ENCODE results near the gene BCL2L14. TPM values are rescaled to one million over a fixed set of nuclear protein-coding genes. Genes with fewer than 3 reads are reported as not detected.

The BCL2L14 gene
- total RNA-seq, result not detected in 2 replicates
- 0.21 TPM for total RNA-seq (2013)
- 0.04 TPM in 1 of 2 replicates, not detected in the other for polyA plus RNA-seq
- not detected in 2 replicates for polyA minus RNA-seq

DNA sequence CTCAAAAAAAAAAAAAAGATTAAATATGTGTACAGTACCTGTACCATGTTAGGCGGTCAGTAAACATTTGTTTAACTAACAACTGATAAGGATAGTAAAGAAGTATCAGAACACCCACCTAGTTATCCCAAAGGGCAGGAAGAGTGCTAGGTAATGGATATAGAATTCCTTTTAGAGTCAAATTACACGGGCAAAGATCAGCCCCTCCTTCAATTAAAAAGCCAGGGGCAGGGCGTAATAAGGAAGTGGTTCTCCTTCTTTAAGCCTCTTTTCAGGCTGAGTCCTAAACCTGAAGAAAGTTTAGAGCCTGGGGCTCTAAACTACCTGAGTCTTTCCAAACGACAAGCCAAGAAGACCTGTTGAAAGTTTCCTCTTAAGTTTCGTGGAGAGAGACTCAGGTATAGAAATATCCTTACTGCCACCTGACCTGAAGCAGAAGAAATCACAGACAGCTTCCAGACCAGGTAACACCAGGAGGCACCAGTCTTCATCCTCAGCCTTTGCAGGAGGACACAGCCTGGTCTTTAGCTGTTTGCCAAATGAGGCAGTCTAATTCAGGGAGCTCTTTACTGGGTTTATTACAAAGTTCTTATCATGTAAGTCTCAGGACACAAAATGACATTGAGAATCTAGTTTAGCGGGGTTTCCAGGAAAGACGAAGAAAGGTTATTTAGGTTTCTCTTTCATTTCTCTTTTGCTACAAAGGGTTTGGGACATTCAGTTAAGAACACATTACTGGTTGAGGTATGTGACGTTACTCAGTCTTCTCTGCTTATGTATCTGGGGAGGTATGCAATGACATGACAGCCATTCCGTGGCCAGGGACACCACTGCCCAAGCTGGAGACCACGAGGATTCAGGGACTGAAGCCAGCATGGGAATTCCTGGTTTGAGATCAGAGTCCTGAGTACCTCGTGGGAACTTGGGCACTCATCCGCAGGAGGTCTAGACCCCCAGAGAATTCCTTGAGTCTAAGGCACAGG is at the start of gene BCL2L14:
Gene BCL2L14 (plus strand): TSS at position 266 of the 983 bp plus-strand sequence. CDS start 8,367 bp downstream, outside the sequence.
- Histone ChIP-seq H3K27me3 (replicated peaks in 1 of 4; ENCODE audit: control extremely low read depth in 1 of 4, control insufficient read depth in 3 of 4, insufficient read depth in 4 of 4, low read length in 3 of 4) (peaks cover 0 to 5% (median 0%) of the 10 kb centered on the region in 4 experiments), H3K79me2 (ENCODE audit: control insufficient read depth, insufficient read depth, low read length) (no peaks in the 10 kb centered on the region), H3K9ac (ENCODE audit: low read length) (peak within 1 kb of the TSS; percentile 65), H3K4me3 (ENCODE audit: control extremely low read depth in 1 of 5, extremely low read depth in 1 of 5, insufficient read depth in 1 of 5, low read depth in 2 of 5, low read length in 4 of 5) (peak within 1 kb of the TSS in 3 of 5 experiments; percentile 19 to 55 (median 38)), H3K36me3 (replicated peaks in 1 of 2; ENCODE audit: control extremely low read depth in 1 of 2, control insufficient read depth in 1 of 2, extremely low read depth in 1 of 2, insufficient read depth in 2 of 2, low read length in 1 of 2) (no peaks in the 10 kb centered on the region), H4K20me1 (ENCODE audit: control insufficient read depth, insufficient read depth, low read length, poor library complexity, severe bottlenecking) (no peaks in the 10 kb centered on the region), H3K27ac (ENCODE audit: low read length in 2 of 2) (no peak within 1 kb of the TSS), H3K9me3 (ENCODE audit: control extremely low read depth in 1 of 3, control insufficient read depth in 2 of 3, insufficient read depth in 1 of 3, low read length in 2 of 3) (no peaks in the 10 kb centered on the region), H3K4me2 (replicated peaks; ENCODE audit: low read depth, low read length, poor library complexity, severe bottlenecking) (peak within 1 kb of the TSS; percentile 58), H3K4me1 (ENCODE audit: control insufficient read depth in 2 of 2, insufficient read depth in 2 of 2, low read length in 2 of 2) (peaks cover 11 to 19% of the 10 kb centered on the region in 2 donors), H2AFZ (ENCODE audit: insufficient read depth, low read depth, low read length, poor library complexity, severe bottlenecking) (peak within 1 kb of the TSS; percentile 65)
- Mint-ChIP-seq H3K9me3 (ENCODE audit: insufficient read depth) (no peaks in the 10 kb centered on the region), H3K27me3 (peaks cover 14% of the 10 kb centered on the region), H3K27ac (no peak within 1 kb of the TSS), H3K4me3 (peak within 1 kb of the TSS; percentile 73), H3K4me1 (peaks cover 15% of the 10 kb centered on the region)
- 81% methylated on average over 5 of the region's 12 CpGs for WGBS (ENCODE audit: insufficient coverage)
- ATAC-seq (ENCODE audit: low read depth) (no peak), DNase-seq (peak; percentile 28)
- TF ChIP-seq EZH2 (IDR thresholded peaks at IDR 0.05; ENCODE audit: borderline replicate concordance, insufficient read depth, low read depth, low read length, poor library complexity, severe bottlenecking) (no peak), CTCF (IDR thresholded peaks at IDR 0.05) (no peak)
- POLR2A ChIA-PET, result interaction anchor here (0.6 kb wide), 1 partner anchor 13 kb away, joined by 3 read pairs; no protein-coding TSS in a partner anchor
- intact Hi-C loops (cut with micrococcal nuclease), result no loop called here
- CTCF ChIA-PET, result no interaction called here

Measured in B cell (primary cell).